Measurements from ENCODE around the gene GRID2.

DNA sequence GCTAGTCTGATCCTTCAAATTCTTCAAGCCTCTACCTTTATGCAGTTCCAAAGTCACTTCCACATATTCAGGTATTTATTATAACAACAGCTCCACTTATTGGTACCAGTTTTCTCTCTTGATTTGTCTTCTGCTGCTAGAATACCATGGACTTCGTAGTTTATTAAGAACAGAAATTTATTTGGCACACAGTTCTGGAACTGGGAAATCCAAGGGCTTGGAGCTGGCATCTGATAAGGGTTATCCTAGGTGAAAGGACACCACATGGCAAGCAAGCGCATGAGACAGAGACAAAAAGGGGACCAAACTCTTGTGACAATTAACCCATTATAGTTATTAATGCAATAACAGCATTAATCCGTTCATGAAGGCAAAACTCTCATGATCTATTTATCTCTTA is 924.3 kb downstream of the GRID2 start:
- TF ChIP-seq, protein P1, sequence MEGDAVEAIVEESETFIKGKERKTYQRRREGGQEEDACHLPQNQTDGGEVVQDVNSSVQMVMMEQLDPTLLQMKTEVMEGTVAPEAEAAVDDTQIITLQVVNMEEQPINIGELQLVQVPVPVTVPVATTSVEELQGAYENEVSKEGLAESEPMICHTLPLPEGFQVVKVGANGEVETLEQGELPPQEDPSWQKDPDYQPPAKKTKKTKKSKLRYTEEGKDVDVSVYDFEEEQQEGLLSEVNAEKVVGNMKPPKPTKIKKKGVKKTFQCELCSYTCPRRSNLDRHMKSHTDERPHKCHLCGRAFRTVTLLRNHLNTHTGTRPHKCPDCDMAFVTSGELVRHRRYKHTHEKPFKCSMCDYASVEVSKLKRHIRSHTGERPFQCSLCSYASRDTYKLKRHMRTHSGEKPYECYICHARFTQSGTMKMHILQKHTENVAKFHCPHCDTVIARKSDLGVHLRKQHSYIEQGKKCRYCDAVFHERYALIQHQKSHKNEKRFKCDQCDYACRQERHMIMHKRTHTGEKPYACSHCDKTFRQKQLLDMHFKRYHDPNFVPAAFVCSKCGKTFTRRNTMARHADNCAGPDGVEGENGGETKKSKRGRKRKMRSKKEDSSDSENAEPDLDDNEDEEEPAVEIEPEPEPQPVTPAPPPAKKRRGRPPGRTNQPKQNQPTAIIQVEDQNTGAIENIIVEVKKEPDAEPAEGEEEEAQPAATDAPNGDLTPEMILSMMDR (conservative IDR thresholded peaks at IDR 0.05 in 1 of 2, IDR thresholded peaks at IDR 0.05 in 1 of 2; ENCODE audit: low read depth in 1 of 2, low read length in 2 of 2): no peak
- TF ChIP-seq EZH2 (IDR thresholded peaks at IDR 0.05; ENCODE audit: low read length, missing control alignments): no peak

Data from fibroblast of lung (primary cell).